GM12891 (cell line): ENCODE data around the gene ACBD4.
A peak's percentile ranks its signal among the peaks of the same experiment; 100 is the strongest.

Experiments
- DNase-seq: peaks from one replicate; pipeline ENCODE4 v3.0.0; 2011; ENCODE audit warnings: low spot score; ENCODE audit not compliant: insufficient read length
- FAIRE-seq: peaks from 2 replicates; lab custom pipeline; 2011; peaks lifted over from hg19 to GRCh38; lab: Jason Lieb, UNC
- PAX5 ChIP-seq: IDR thresholded peaks from 2 replicates; pipeline ENCODE4 v1.6.1; 2011; ENCODE audit warnings: low read length, moderate library complexity, mild to moderate bottlenecking; ENCODE audit not compliant: insufficient read depth, severe bottlenecking
- POLR2A ChIP-seq: IDR thresholded peaks from 2 replicates; pipeline ENCODE4 v1.6.1; 2011; ENCODE audit warnings: low read depth, low read length, control low read depth
- POLR2AphosphoS5 ChIP-seq: IDR thresholded peaks from 2 replicates; pipeline ENCODE4 v1.6.1; 2011; ENCODE audit warnings: low read depth, low read length, control low read depth
- POU2F2 ChIP-seq: IDR thresholded peaks from 2 replicates; pipeline ENCODE4 v1.6.1; 2011; ENCODE audit warnings: low read depth, mild to moderate bottlenecking, control low read depth, low read length, moderate library complexity
- SPI1 ChIP-seq: IDR thresholded peaks from 2 replicates; pipeline ENCODE4 v1.6.1; 2011; ENCODE audit warnings: low read depth, low read length, control low read depth
- TAF1 ChIP-seq: IDR thresholded peaks from 2 replicates; pipeline ENCODE4 v1.6.1; 2011; ENCODE audit warnings: low read depth, low read length, control low read depth

The ACBD4 gene

DNA sequence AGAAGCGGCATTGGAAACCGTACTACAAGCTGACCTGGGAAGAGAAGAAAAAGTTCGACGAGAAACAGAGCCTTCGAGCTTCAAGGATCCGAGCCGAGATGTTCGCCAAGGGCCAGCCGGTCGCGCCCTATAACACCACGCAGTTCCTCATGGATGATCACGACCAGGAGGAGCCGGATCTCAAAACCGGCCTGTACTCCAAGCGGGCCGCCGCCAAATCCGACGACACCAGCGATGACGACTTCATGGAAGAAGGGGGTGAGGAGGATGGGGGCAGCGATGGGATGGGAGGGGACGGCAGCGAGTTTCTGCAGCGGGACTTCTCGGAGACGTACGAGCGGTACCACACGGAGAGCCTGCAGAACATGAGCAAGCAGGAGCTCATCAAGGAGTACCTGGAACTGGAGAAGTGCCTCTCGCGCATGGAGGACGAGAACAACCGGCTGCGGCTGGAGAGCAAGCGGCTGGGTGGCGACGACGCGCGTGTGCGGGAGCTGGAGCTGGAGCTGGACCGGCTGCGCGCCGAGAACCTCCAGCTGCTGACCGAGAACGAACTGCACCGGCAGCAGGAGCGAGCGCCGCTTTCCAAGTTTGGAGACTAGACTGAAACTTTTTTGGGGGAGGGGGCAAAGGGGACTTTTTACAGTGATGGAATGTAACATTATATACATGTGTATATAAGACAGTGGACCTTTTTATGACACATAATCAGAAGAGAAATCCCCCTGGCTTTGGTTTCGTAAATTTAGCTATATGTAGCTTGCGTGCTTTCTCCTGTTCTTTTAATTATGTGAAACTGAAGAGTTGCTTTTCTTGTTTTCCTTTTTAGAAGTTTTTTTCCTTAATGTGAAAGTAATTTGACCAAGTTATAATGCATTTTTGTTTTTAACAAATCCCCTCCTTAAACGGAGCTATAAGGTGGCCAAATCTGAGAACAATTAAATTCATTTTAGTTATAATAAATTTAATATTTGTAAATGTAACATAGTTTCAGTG is 14.5 kb downstream of the ACBD4 start:
- TF ChIP-seq POU2F2 (no peak), SPI1 (peak; percentile 12; the same call in 1 of the 2 replicates), POLR2AphosphoS5 (peak; percentile 76), POLR2A (peak; percentile 64; the same call in 1 of the 2 replicates), PAX5 (no peak), TAF1 (peak; percentile 79; the same call in 1 of the 2 replicates)
- DNase-seq (no peak), FAIRE-seq (peak; percentile 41)

DNA sequence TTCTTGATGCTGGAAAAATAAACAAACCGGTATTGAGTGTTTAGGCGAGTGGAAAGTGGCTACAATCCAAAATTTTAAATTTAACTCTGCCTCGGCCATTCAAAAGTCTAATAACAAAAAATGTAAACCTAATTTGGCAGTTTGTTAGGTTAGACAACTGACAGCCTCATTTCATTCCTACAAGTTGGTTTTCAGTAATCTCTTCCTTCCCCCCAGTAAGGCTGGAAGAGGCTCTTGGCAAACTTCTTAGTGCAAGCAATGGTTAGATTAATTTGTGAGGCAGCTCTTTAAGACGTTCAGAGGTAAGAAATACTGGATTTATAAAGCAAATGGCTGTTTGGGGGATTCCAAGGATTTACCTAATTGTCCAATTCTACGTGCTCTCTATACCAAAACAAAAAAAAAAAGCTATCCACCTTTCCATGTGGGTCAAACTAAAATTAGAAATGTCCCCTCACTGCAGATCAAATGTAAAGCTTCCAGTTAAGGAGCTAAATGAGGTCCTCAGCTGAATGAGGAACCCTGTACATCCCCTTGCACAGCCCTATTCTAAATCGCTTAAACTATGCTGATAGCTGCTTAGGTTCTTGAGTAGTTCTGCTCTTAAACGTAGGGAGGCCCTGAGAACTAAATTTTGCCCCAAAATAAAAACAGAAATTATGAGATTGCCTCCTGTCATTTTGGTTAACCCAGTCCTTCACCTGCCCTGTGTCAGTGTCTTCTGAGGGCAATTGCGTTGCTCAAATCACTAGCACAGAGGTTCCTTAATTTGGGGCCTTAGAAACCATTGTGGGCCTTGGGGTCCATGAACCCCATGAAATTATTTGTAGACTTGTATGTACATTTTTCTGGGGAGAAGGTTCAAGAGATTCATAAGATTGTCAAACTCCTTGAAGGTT is 15.7 kb downstream of the ACBD4 start:
- FAIRE-seq (no peak), DNase-seq (no peak)
- peak; percentile 63 for TF ChIP-seq SPI1
- TF ChIP-seq POLR2A: peak; percentile 35; the same call in 1 of the 2 replicates
- no peak for TF ChIP-seq TAF1
- no peak for TF ChIP-seq PAX5

DNA sequence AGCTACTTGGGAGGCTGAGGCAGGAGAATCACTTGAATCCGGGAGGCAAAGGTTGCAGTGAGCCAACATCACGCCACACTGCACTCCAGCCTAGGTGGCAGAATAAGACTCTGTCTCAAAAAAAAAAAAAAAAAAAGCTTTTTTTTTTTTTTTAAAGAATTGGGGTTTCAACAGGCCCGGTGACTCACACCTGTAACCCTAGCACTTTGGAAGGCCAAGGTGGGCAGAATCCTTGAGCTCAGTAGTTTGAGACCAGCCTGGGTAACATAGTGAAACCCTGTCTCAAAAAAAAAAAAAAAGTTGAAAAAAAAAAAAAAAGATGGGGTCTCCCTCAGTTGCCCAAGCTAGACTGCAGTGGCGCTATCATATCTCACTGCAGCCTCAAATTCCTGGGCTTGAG is 19.5 kb downstream of the ACBD4 start:
- TF ChIP-seq TAF1 (no peak), SPI1 (no peak), POLR2A (no peak), POU2F2 (no peak), POLR2AphosphoS5 (no peak), PAX5 (no peak)
- DNase-seq (no peak), FAIRE-seq (no peak)

DNA sequence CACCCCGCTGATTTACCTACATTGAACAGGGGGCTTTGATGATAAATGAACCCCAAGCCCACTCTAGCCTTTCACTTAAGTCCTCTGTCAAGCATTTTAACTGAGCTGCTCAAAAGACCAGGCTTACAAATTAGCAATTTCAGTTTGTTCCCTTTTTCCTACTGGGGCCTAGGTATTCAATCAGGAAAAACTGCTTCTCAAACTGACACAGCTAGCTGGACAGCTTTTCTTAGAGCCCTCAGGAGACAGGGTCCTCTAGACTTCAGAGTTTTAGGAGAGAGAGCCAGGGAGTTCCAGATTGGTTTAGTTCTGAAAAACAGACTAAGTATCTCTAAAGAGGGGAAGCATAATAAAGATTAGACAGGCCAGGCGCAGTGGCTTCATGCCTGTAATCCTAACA is 20.0 kb downstream of the ACBD4 start:
- DNase-seq (no peak), FAIRE-seq (no peak)
- TF ChIP-seq POLR2AphosphoS5 (no peak), SPI1 (no peak), POU2F2 (no peak), PAX5 (no peak), TAF1 (no peak), POLR2A (no peak)

DNA sequence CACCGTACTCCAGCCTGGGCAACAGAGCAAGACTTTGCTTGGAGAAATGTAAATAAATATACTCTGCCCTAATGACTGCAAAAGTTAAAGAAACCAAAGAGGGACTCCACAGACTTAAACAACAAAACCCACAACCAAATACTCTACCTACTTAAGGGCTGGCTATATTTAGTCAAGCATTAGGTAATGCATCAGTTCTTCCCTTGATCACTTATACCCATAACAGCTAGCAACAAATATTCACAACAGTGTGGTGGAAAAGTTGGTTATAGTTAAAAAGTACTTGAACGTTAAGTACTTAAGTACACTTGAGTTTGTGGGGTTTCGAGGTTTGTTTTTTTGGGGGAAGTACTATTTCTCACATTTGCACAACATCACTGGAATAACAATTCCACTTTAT is 20.8 kb downstream of the ACBD4 start:
- no peak for FAIRE-seq
- TF ChIP-seq POLR2AphosphoS5: no peak
- no peak for TF ChIP-seq SPI1
- TF ChIP-seq TAF1: no peak
- no peak for TF ChIP-seq POLR2A
- TF ChIP-seq PAX5: no peak
- TF ChIP-seq POU2F2: no peak
- no peak for DNase-seq

DNA sequence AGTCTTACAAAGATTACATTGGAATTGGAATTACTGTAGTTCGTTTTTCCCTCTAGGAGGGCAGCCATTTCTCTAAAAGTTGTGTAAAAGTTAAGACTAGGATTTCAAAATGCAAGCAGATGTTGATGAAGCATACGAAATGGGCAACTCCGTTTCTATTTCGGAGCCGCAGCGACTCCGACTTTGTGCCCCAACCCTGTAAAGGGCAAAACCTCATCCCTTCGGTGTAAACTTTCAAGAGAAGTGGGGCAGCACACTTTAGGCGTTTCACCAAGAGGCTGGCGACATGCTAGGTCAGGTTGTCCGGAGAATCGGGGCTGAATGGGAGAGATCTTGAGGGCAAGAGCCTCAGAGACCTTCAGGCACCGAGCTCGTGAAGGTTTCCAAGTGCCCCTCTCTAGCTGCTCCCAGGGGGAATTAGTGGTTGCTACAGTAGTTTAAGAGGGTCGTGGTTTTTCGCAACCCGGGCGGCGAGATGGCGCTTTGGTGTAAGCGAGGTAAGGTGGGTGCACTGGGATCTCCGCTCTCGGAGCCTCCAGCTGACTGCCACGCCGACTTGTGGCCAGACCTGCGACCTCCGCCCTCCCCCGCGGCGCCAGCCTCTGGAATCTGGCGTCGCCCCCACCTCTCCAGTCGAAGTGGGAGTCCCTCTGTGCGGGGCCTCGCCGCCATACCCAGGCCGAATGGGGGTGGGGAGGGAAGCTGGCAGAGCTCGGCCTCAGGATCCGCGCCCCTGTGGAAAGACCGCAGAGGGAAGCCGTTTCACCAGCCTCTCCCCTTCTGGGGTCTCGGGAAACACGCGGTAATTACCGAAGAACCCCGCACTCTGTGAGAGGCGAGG is 25.2 kb downstream of the ACBD4 start:
- no peak for DNase-seq
- TF ChIP-seq POU2F2 (no peak; the same call in 1 of the 2 replicates), POLR2A (peak; percentile 69)
- FAIRE-seq: no peak

DNA sequence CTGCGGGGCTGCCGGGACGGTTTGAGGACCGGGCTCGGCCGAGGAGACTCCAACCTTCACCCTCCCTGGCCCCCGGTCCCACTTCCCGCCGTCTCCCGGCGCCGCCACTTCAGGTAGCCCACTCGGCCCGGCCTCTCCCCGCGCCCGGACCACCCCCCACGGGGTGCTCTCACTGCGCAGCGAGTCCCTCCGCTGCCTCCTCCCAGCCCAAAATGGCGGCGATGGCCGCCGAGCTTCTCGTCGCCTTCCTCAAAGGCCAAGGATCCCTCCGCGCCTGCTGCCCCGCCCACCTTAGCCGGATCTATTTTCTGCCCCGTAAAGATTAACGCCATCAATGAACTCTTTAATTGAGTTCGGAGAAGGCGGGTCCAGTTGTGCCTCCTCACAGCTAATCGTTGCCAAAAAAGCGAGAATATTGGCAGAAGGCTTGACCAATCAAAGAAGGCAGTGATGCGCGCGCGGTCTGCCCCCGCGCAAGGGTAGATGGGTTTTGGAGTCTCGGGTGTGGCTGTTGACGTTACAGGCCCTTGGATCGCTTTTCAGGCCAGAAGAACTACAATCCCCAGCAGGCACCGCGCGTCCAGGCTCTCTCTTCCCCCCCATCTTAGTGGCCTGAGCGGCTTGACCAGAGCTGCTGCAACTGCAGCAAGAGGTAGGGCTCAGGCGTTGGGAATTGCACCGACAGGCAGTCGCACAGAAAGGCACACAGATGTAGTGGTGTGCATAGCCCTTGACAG is 26.0 kb downstream of the ACBD4 start, which contains the start of gene HEXIM2:
Gene HEXIM2, plus strand, starts transcription at position 588 of the 737 bp plus-strand sequence. CDS start 919 bp downstream, outside the sequence.
- FAIRE-seq: peak; percentile 97
- DNase-seq: peak; percentile 93
- TF ChIP-seq PAX5: peak; percentile 29
- TF ChIP-seq POLR2A: peak; percentile 81
- peak; percentile 96 for TF ChIP-seq POLR2AphosphoS5
- TF ChIP-seq TAF1: peak; percentile 98
- peak; percentile 79 for TF ChIP-seq POU2F2
- no peak for TF ChIP-seq SPI1
